ENCODE measurements around the gene WRAP53. TPM values are rescaled to one million over a fixed set of nuclear protein-coding genes. Genes with fewer than 3 reads are reported as not detected.

The WRAP53 gene
- total RNA-seq, 6 experiments from 2014 or later = 1.9 to 3.8 (median 3.0) TPM

DNA sequence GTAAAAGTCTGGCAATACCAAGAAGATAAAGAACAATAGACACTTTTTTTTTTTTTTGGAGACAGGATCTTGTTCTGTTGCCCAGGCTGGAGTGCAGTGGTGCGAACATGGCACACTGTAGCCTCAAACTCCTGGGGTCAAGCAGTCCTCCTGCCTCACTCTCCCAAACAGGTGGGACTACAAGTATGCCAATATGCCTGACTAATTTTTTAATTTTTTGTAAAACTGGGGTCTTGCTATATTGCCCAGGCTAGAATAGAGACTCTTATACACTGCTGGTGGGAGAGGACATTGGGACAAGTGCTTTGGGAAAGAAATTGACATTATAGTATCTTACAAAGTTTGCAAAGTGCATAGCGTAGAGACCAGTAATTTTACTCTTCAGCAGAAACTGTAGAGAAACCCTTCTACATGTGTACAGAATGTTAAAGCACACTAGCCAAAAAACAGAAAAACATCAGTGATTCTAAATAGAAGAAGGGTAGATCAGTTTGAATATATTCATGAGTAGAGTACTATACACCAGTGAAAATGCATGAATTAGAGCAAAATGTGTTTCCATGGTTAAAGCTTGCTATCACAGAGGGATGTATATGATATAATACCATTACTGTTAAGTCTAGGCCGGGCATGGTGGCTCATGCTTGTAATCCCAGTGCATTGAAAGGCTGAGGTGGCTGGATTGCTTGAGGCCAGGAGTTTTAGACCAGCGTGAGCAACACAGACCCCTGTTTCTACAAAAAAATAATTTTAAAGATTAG, 9.7 kb downstream of the WRAP53 start:
- ATAC-seq (no peak), DNase-seq (no peak)
- Histone ChIP-seq H3K27me3 (no peaks in the 10 kb centered on the region), H3K9me3 (no peaks in the 10 kb centered on the region), H3K4me3 (no peak overlapping the region), H3K27ac (no peak overlapping the region), H3K36me3 (peaks cover 0 to 6% (median 0%) of the 10 kb centered on the region in 4 donors), H3K4me1 (no peaks in the 10 kb centered on the region)
- intact Hi-C loops (cut with DNase I) = no loop called here
- WGBS (ENCODE audit: insufficient coverage, low coverage, low lambda C conversion rate, missing lambda C conversion rate) = 93% methylated on average over 4 of the region's 4 CpGs
- TF ChIP-seq, protein P1, sequence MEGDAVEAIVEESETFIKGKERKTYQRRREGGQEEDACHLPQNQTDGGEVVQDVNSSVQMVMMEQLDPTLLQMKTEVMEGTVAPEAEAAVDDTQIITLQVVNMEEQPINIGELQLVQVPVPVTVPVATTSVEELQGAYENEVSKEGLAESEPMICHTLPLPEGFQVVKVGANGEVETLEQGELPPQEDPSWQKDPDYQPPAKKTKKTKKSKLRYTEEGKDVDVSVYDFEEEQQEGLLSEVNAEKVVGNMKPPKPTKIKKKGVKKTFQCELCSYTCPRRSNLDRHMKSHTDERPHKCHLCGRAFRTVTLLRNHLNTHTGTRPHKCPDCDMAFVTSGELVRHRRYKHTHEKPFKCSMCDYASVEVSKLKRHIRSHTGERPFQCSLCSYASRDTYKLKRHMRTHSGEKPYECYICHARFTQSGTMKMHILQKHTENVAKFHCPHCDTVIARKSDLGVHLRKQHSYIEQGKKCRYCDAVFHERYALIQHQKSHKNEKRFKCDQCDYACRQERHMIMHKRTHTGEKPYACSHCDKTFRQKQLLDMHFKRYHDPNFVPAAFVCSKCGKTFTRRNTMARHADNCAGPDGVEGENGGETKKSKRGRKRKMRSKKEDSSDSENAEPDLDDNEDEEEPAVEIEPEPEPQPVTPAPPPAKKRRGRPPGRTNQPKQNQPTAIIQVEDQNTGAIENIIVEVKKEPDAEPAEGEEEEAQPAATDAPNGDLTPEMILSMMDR (IDR thresholded peaks at IDR 0.05) = no peak
- TF ChIP-seq POLR2A (IDR thresholded peaks at IDR 0.05) = no peak

DNA sequence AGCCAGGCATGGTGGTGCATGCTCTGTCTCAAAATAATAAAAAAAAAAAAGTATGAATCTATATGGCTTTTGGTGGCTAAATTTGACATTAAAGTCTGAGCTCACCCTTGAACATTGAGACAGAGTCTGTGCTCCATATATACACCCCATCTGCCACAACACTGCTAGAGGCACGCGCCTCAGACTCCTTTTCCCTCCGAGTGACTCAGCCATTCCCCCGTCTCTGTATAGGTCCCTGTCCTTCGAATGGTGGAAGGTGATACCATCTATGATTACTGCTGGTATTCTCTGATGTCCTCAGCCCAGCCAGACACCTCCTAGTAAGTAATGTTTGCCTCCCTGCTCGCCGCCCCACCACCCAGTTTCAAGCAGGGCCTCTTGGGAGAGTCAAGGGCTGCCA, 12.2 kb downstream of the WRAP53 start:
- H3K9me3 ChIP-seq = no peaks in the 10 kb centered on the region
- no peak for TF ChIP-seq POLR2A (IDR thresholded peaks at IDR 0.05)
- TF ChIP-seq, protein P1 (IDR thresholded peaks at IDR 0.05) = no peak
- WGBS (ENCODE audit: insufficient coverage, low coverage, low lambda C conversion rate, missing lambda C conversion rate) = 97% methylated on average over 7 of the region's 7 CpGs
- no peaks in the 10 kb centered on the region for H3K27me3 ChIP-seq
- no peak for DNase-seq
- no peak overlapping the region for H3K27ac ChIP-seq
- intact Hi-C loops (cut with DNase I) = no loop called here
- H3K36me3 ChIP-seq = peaks cover 0 to 6% (median 0%) of the 10 kb centered on the region in 4 donors
- no peaks in the 10 kb centered on the region for H3K4me1 ChIP-seq
- ATAC-seq = no peak
- H3K4me3 ChIP-seq = no peak overlapping the region

DNA sequence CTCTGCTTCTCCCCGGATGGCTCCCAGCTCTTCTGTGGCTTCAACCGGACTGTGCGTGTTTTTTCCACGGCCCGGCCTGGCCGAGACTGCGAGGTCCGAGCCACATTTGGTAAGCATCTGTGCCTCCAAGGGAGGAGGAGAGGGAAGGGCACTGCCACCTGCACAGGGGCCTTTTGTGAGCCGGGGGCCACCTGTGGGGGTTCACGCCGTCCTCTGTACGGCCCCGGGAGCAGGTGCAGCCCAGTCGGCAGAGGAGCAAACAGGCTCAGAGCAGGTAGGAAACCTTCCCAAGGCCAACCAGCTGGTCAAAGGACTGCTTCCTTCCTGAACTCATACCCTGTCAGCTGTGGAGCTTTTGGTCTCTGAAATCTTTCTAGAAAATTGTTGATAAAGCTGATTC, 13.4 kb downstream of the WRAP53 start:
- TF ChIP-seq POLR2A (IDR thresholded peaks at IDR 0.05) = no peak
- TF ChIP-seq, protein P1 (IDR thresholded peaks at IDR 0.05) = no peak
- DNase-seq (no peak), ATAC-seq (no peak)
- peaks cover 0 to 6% (median 0%) of the 10 kb centered on the region in 4 donors for H3K36me3 ChIP-seq
- intact Hi-C loops (cut with DNase I) = no loop called here
- H3K9me3 ChIP-seq = no peaks in the 10 kb centered on the region
- no peaks in the 10 kb centered on the region for H3K4me1 ChIP-seq
- H3K4me3 ChIP-seq = no peak overlapping the region
- no peaks in the 10 kb centered on the region for H3K27me3 ChIP-seq
- no peak overlapping the region for H3K27ac ChIP-seq
- 100% methylated on average over 2 of the region's 14 CpGs for WGBS (ENCODE audit: insufficient coverage, low coverage, low lambda C conversion rate, missing lambda C conversion rate)

DNA sequence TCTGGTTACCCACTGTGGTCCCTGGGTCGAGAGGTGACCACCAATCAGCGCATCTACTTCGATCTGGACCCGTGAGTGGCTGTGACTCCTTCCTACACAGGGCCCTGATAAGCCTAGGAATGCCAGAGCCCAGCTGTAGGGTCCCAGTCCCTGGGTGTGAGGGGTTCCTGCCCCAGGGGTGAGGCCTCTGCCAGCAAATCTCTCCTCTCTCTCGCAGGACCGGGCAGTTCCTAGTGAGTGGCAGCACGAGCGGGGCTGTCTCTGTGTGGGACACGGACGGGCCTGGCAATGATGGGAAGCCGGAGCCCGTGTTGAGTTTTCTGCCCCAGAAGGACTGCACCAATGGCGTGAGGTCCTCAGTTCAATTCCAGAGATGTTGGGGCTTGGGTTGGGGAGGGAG, 14.5 kb downstream of the WRAP53 start:
- no peak for TF ChIP-seq POLR2A (IDR thresholded peaks at IDR 0.05)
- TF ChIP-seq, protein P1 (IDR thresholded peaks at IDR 0.05) = no peak
- no peaks in the 10 kb centered on the region for H3K27me3 ChIP-seq
- H3K4me3 ChIP-seq = no peak overlapping the region
- peaks cover 0 to 6% (median 0%) of the 10 kb centered on the region in 4 donors for H3K36me3 ChIP-seq
- 90% methylated on average over 4 of the region's 13 CpGs for WGBS (ENCODE audit: insufficient coverage, low coverage, low lambda C conversion rate, missing lambda C conversion rate)
- H3K9me3 ChIP-seq = no peaks in the 10 kb centered on the region
- no peak for DNase-seq
- H3K4me1 ChIP-seq = no peaks in the 10 kb centered on the region
- intact Hi-C loops (cut with DNase I) = no loop called here
- ATAC-seq = no peak
- H3K27ac ChIP-seq = no peak overlapping the region
